ENCODE measurements around the gene IKZF5. TPM values are rescaled to one million over a fixed set of nuclear protein-coding genes. Genes with fewer than 3 reads are reported as not detected.

IKZF5 gene
- total RNA-seq, 2 donors from 2014 or later, result 5.0 to 7.9 TPM

DNA sequence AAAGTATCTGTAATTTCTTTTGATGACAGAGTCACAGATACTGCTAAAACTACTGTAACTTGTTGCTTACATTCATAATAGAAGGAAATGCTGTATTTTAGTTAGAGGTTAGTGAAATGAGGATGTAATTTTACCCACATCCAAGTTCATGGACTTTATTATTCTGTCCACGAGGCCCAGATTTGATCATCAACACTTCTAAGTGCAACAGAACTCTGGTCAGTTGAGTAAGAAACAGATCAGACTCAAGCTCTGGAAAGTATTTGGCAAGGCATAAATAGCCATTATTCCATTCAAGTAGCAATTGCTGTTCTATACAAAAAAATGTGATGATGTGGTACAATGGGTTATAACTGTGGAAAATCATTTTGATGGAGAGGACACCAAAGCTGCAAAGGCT is 22.5 kb upstream of the IKZF5 start:
- Histone ChIP-seq H3K9me3 (no peaks in the 10 kb centered on the region), H3K4me3 (no peak overlapping the region), H3K4me1 (no peaks in the 10 kb centered on the region), H3K27ac (no peak overlapping the region), H3K36me3 (peaks cover 16% of the 10 kb centered on the region), H3K27me3 (no peaks in the 10 kb centered on the region)
- DNase-seq (ENCODE audit: low spot score), result no peak
- TF ChIP-seq, protein P1, sequence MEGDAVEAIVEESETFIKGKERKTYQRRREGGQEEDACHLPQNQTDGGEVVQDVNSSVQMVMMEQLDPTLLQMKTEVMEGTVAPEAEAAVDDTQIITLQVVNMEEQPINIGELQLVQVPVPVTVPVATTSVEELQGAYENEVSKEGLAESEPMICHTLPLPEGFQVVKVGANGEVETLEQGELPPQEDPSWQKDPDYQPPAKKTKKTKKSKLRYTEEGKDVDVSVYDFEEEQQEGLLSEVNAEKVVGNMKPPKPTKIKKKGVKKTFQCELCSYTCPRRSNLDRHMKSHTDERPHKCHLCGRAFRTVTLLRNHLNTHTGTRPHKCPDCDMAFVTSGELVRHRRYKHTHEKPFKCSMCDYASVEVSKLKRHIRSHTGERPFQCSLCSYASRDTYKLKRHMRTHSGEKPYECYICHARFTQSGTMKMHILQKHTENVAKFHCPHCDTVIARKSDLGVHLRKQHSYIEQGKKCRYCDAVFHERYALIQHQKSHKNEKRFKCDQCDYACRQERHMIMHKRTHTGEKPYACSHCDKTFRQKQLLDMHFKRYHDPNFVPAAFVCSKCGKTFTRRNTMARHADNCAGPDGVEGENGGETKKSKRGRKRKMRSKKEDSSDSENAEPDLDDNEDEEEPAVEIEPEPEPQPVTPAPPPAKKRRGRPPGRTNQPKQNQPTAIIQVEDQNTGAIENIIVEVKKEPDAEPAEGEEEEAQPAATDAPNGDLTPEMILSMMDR (IDR thresholded peaks at IDR 0.05), result no peak

DNA sequence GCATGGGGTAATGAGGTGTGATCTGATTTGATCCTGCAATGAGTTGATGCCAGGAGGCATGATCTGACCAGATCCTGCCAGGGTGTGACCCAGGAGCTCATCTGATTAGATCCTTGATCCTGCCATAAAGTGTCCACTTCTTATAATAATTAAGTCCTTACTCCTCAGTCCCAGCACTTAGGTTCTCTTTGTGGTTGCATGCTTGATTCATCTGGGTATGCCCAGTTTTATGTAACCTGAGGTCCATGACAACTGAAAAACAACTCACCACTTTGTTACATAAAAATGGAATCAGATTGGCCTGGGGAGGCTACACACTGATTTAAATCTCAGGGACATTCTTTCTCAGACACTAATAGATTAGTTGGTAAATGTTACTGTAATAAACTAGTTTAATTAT is 19.3 kb upstream of the IKZF5 start:
- TF ChIP-seq, protein P1 (IDR thresholded peaks at IDR 0.05), result no peak
- Histone ChIP-seq H3K9me3 (no peaks in the 10 kb centered on the region), H3K4me1 (no peaks in the 10 kb centered on the region), H3K27ac (no peak overlapping the region), H3K4me3 (no peak overlapping the region), H3K27me3 (no peaks in the 10 kb centered on the region), H3K36me3 (no peaks in the 10 kb centered on the region)
- DNase-seq (ENCODE audit: low spot score), result no peak

DNA sequence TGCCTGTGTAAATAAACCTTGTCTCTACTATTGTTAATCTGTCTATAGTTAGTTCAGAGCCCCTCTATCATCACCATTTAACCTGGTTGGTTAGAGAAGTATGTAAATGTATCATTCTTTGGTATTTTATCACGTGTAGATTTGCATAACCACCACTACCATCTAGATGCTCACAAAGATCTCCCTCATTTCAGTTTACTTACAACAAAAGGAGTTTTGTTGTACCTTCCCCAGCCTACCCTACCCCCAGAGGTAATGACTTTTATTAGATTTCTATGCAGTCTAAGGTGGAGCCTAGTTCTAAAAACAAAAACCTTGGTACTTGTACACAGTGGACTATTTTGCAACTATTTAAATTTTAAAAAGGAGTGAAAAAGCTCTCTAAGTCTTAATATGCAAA is 17.7 kb upstream of the IKZF5 start:
- Histone ChIP-seq H3K4me3 (no peak overlapping the region), H3K27ac (no peak overlapping the region), H3K27me3 (no peaks in the 10 kb centered on the region), H3K4me1 (no peaks in the 10 kb centered on the region), H3K9me3 (no peaks in the 10 kb centered on the region), H3K36me3 (no peaks in the 10 kb centered on the region)
- no peak for DNase-seq (ENCODE audit: low spot score)
- TF ChIP-seq, protein P1 (IDR thresholded peaks at IDR 0.05), result no peak

DNA sequence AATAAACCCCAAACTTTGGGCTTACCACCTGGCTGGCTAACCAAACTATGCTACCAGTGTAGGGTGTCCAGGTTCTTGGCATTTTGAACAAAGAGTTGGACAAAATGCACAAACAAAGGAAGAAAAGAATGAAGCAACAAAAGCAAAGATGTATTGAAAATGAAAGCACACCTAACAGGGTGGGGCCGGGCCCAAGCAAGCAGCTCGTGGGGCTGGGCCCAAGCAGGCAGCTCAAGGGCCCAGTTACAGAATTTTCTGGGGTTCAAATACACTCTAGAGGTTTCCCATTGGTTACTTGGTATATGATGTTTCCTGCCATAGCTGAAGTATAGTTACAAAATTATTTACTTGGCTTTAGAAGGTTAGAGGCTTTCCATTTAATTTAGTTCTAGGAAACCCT is 15.9 kb upstream of the IKZF5 start:
- Histone ChIP-seq H3K4me1 (no peaks in the 10 kb centered on the region), H3K27me3 (no peaks in the 10 kb centered on the region), H3K4me3 (no peak overlapping the region), H3K9me3 (no peaks in the 10 kb centered on the region), H3K27ac (no peak overlapping the region), H3K36me3 (no peaks in the 10 kb centered on the region)
- no peak for DNase-seq (ENCODE audit: low spot score)
- TF ChIP-seq, protein P1 (IDR thresholded peaks at IDR 0.05), result no peak

DNA sequence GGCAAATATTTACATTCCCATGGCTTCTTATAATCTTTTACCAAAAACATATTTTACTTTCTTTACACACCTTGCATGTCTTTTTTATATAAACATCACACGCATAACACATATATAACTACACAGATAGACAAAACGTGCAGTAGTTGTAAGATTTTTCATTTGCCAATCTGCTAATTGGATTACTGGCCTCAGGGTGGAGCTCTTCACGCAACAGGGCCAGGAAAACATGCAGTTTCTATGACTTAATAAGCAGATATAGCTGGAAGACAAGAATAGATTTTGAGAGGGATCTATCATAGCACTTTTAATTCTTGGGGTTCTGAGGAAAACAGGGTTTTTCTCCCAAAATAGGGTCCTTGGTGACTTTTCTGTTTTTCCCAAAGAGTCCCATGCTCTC is 12.9 kb upstream of the IKZF5 start:
- H3K9me3 ChIP-seq, result no peaks in the 10 kb centered on the region
- DNase-seq (ENCODE audit: low spot score), result no peak
- H3K27ac ChIP-seq, result no peak overlapping the region
- TF ChIP-seq, protein P1 (IDR thresholded peaks at IDR 0.05), result no peak
- H3K27me3 ChIP-seq, result no peaks in the 10 kb centered on the region
- H3K4me3 ChIP-seq, result no peak overlapping the region
- no peaks in the 10 kb centered on the region for H3K4me1 ChIP-seq
- H3K36me3 ChIP-seq, result no peaks in the 10 kb centered on the region

DNA sequence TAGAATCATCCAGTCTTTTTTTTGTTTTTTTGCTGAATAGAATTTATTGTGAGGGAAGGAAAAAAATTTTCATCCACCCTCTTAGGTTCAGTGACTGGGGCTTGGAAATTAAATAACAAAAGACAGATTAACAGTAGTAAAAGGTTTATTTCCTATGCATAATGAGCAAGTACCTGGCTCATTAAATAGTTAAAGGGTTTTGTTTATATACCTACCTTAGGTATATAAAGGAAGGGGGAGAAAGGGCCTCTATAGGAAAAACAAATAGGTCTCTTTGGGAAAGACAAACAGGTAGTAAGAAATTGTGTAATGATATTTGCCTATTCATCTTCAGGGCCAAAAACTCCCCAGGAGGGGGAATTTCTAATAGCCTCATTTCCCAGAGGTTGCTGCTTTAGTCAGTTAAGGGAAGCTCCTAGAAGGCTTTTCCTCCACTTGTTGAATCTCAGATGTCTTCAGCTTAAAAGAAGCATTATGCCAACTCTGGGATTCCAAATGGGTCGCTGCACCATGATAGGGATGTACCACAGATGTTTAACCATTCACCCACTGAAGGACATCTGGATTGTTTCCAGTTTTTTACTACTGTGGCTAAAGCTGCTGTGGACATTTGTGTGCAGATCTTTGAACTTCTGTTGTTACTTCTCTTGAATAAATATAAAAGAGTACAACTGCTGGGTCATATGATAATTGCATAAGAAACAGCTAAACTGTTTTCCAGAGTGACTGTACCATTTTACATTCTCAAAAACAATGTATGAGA is 11.5 kb upstream of the IKZF5 start:
- DNase-seq (ENCODE audit: low spot score), result no peak
- Histone ChIP-seq H3K4me1 (no peaks in the 10 kb centered on the region), H3K9me3 (no peaks in the 10 kb centered on the region), H3K36me3 (no peaks in the 10 kb centered on the region), H3K27me3 (no peaks in the 10 kb centered on the region), H3K27ac (no peak overlapping the region), H3K4me3 (no peak overlapping the region)
- TF ChIP-seq, protein P1 (IDR thresholded peaks at IDR 0.05), result no peak

All from right atrium auricular region (tissue), 2 donors.